Natural killer cell (primary cell): ENCODE data around the gene PRSS56. TPM values are rescaled to one million over a fixed set of nuclear protein-coding genes. Genes with fewer than 3 reads are reported as not detected.

Experiments used
- ATAC-seq, 3 donors: fragments of 150-1000 bp in 2 of 3; fragments of 200-7000 bp in 1 of 3; cut with Tn5 transposase; 1 replicate in 1 of 3; 2 replicates in 2 of 3; pipeline ENCODE4 v1.10.0; 2021; ENCODE audit warnings: mild to moderate bottlenecking in 2 of 3, moderate library complexity in 2 of 3
- DNase-seq, 2 donors: peaks; one replicate each; pipeline versions ENCODE4 v3.0.0 to v3.0.0-alpha.2; 2013 to 2021; ENCODE audit warnings: mixed read lengths in 1 of 2
- H3K27ac ChIP-seq: one replicate; pipeline ENCODE4 v1.5.1; 2013; ENCODE audit warnings: mild to moderate bottlenecking, low read length
- H3K27me3 ChIP-seq: one replicate; pipeline ENCODE4 v1.6.1; 2013; ENCODE audit warnings: low read length; ENCODE audit not compliant: control insufficient read depth, insufficient read depth
- H3K36me3 ChIP-seq: one replicate; pipeline ENCODE4 v1.6.1; 2013; ENCODE audit warnings: low read length; ENCODE audit not compliant: control insufficient read depth, insufficient read depth
- H3K4me1 ChIP-seq: one replicate; pipeline ENCODE4 v1.6.1; 2013; ENCODE audit warnings: low read length; ENCODE audit not compliant: control insufficient read depth, insufficient read depth
- H3K4me3 ChIP-seq: one replicate; pipeline ENCODE4 v1.5.1; 2013; ENCODE audit warnings: low read length
- H3K9me3 ChIP-seq: one replicate; pipeline ENCODE4 v1.6.1; 2013; ENCODE audit warnings: low read length; ENCODE audit not compliant: control insufficient read depth, insufficient read depth
- H3K27ac Mint-ChIP-seq, 2 donors: one replicate each; pipeline ENCODE4 v1.8.0; 2022; ENCODE audit warnings: mild to moderate bottlenecking in 2 of 2, mixed read lengths in 2 of 2, moderate library complexity in 1 of 2
- H3K27me3 Mint-ChIP-seq, 2 donors: one replicate each; pipeline ENCODE4 v1.8.0; 2022; ENCODE audit warnings: low read depth in 2 of 2, mixed read lengths in 2 of 2
- H3K36me3 Mint-ChIP-seq: one replicate; pipeline ENCODE4 v1.8.0; 2022; ENCODE audit warnings: mixed read lengths
- H3K4me1 Mint-ChIP-seq, 2 donors: one replicate each; pipeline ENCODE4 v1.8.0; 2022; ENCODE audit warnings: mixed read lengths in 2 of 2
- H3K4me3 Mint-ChIP-seq: one replicate; pipeline ENCODE4 v1.8.0; 2022; ENCODE audit warnings: mild to moderate bottlenecking, moderate library complexity, mixed read lengths
- H3K9me3 Mint-ChIP-seq, 2 donors: one replicate each; pipeline ENCODE4 v1.8.0; 2022; ENCODE audit warnings: mixed read lengths in 2 of 2
- WGBS: methylation state at CpG from one replicate; pipeline ENCODE4 v1.1.7; 2013; ENCODE audit warnings: missing lambda C conversion rate; ENCODE audit not compliant: insufficient coverage; 5-methylcytosine and 5-hydroxymethylcytosine counted together
- intact Hi-C: fragments of 100-400 bp; cut with micrococcal nuclease; formaldehyde crosslinking; loops from one replicate; pipeline ENCODE4 v1.14.2; 2022
- total RNA-seq, 4 donors: library from RNA; stranded (reverse); fragments of 120-200 nt in 1 of 4; gene quantifications; one replicate each; pipeline versions ENCODE4 v1.2.3 to v1.2.4, GENCODE V29; 2013 to 2022
- TF ChIP-seq, protein P1 (sequence below): fragments of 200-600 bp; IDR thresholded peaks from one replicate; pipeline ENCODE4 v1.8.0; 2022; ENCODE audit warnings: antibody characterized with exemption

PRSS56 gene
- total RNA-seq, 3 donors from 2014 or later (not counting 1 experiment from before 2014, with no cell fraction given): not detected

DNA sequence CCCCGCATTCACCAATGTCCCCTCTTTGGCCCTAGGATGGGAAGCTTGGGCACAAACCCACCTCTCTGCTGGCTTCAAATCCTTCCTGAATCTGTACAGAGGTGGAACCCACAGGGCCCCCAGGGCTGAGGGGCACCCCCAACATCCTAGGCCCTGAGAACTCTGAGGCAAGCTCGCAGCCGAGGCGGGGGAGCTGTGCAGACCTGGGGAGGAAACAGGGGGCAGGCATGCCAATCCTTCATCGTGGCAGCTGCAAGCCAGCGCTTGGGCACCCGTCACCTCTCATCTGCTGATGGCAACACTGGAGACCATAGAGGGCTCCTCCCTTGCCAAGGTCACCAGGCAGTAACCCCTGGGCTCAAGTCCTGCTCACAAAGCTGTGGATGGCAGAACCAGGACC, 43.4 kb upstream of the PRSS56 start:
- TF ChIP-seq, protein P1, sequence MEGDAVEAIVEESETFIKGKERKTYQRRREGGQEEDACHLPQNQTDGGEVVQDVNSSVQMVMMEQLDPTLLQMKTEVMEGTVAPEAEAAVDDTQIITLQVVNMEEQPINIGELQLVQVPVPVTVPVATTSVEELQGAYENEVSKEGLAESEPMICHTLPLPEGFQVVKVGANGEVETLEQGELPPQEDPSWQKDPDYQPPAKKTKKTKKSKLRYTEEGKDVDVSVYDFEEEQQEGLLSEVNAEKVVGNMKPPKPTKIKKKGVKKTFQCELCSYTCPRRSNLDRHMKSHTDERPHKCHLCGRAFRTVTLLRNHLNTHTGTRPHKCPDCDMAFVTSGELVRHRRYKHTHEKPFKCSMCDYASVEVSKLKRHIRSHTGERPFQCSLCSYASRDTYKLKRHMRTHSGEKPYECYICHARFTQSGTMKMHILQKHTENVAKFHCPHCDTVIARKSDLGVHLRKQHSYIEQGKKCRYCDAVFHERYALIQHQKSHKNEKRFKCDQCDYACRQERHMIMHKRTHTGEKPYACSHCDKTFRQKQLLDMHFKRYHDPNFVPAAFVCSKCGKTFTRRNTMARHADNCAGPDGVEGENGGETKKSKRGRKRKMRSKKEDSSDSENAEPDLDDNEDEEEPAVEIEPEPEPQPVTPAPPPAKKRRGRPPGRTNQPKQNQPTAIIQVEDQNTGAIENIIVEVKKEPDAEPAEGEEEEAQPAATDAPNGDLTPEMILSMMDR: no peak
- no peaks in the 10 kb centered on the region for H3K9me3 Mint-ChIP-seq
- Histone ChIP-seq H3K27ac (no peak overlapping the region), H3K27me3 (peaks cover 4% of the 10 kb centered on the region), H3K4me3 (no peak overlapping the region), H3K36me3 (no peaks in the 10 kb centered on the region), H3K9me3 (no peaks in the 10 kb centered on the region), H3K4me1 (no peaks in the 10 kb centered on the region)
- DNase-seq (no peak), ATAC-seq (no peak)
- no peaks in the 10 kb centered on the region for H3K36me3 Mint-ChIP-seq
- H3K4me3 Mint-ChIP-seq: no peak overlapping the region
- intact Hi-C loops: no loop called here
- peaks cover 9 to 22% of the 10 kb centered on the region in 2 donors for H3K27me3 Mint-ChIP-seq
- WGBS: 86% methylated on average over 7 of the region's 7 CpGs
- H3K27ac Mint-ChIP-seq: no peak overlapping the region
- H3K4me1 Mint-ChIP-seq: no peaks in the 10 kb centered on the region

DNA sequence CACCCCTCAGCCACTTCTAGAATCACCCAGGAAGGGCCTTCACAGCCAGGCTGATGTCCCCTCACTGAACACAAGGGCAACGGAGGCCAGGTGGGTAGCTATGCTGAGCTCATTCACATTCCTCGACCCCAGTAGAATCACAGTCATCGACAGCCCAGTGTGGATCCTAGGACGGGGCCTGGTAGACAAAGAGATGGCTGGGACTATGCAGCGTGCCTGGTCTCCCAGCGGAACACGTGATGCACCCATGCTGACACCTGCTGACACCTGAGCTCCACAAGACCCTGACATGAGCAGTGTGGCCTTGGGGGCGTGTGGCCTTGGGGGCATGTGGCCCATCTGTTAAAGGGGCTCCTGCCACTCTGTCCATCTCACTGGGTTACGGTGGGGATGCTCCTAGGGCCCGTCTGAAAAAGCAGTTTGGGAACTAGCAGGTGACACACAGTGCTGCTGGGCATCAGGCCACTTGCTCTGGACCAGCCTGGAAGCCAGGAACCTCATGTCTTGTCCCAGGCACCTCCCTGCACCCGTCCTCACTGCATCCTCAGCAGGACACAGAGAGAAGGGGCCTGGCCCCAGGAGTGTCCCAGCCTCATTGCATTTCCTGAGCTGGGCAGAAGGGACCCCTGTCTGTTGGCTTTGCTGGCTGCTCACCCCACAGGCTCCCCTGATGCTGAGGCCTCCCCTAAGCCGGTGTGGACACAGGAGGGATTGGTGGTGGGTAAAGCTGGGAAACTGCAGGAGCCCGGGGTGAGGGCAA, 42.3 kb upstream of the PRSS56 start:
- Mint-ChIP-seq H3K36me3 (no peaks in the 10 kb centered on the region), H3K27ac (no peak overlapping the region), H3K4me1 (no peaks in the 10 kb centered on the region), H3K9me3 (no peaks in the 10 kb centered on the region), H3K27me3 (peaks cover 1 to 11% of the 10 kb centered on the region in 2 donors), H3K4me3 (no peak overlapping the region)
- Histone ChIP-seq H3K27me3 (no peaks in the 10 kb centered on the region), H3K9me3 (no peaks in the 10 kb centered on the region), H3K36me3 (no peaks in the 10 kb centered on the region), H3K27ac (no peak overlapping the region), H3K4me1 (no peaks in the 10 kb centered on the region), H3K4me3 (no peak overlapping the region)
- no peak for ATAC-seq
- DNase-seq: no peak
- TF ChIP-seq, protein P1: no peak
- intact Hi-C loops: no loop called here
- 88% methylated on average over 13 of the region's 13 CpGs for WGBS

DNA sequence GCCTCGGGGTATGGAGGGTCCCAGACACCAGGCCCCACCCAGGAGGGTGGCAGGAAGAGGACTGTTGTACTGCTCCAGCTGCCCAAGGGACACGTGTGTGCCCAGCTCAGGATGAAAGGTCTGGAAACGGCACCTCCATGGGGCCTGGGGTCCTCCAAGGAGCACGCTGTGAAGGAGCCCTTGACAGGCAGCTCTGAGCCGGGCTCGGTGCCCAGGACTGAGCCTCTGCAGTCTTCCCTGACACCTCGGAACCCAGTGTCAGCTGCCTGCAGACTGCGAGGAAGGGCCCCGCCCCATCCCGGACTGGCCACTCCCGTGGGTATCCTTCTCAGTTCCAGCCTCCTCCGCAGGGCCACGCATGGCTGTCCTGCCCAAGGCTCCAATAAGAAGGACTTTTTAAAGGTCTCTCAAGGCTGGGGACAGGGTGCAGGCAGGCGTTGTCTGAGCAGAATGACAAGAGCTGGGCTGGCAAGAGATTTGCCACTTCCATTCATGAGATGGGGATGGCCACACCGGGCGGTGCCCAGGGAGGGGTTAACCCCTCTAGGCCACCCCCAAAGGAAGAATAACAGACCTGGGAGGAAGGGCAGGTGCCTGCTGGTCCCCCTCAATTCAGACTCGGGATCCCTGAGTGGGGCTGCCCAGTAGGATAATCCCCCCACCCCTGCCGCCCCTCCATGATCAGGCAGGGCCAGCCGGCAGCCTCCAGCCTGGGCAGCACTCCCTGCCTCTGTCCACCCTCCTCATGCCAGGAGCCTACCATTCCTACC, 41.4 kb upstream of the PRSS56 start:
- TF ChIP-seq, protein P1: no peak
- H3K27ac Mint-ChIP-seq: no peak overlapping the region
- no peaks in the 10 kb centered on the region for H3K36me3 Mint-ChIP-seq
- Histone ChIP-seq H3K27ac (no peak overlapping the region), H3K27me3 (no peaks in the 10 kb centered on the region), H3K4me1 (no peaks in the 10 kb centered on the region), H3K9me3 (no peaks in the 10 kb centered on the region), H3K4me3 (no peak overlapping the region), H3K36me3 (no peaks in the 10 kb centered on the region)
- H3K4me1 Mint-ChIP-seq: no peaks in the 10 kb centered on the region
- intact Hi-C loops: no loop called here
- no peak overlapping the region for H3K4me3 Mint-ChIP-seq
- WGBS: 85% methylated on average over 19 of the region's 19 CpGs
- H3K9me3 Mint-ChIP-seq: no peaks in the 10 kb centered on the region
- DNase-seq (no peak), ATAC-seq (no peak)
- peaks cover 2 to 7% of the 10 kb centered on the region in 2 donors for H3K27me3 Mint-ChIP-seq
